HepG2 (cell line): ENCODE results near the gene ZNF431. TPM values are rescaled to one million over a fixed set of nuclear protein-coding genes. Genes with fewer than 3 reads are reported as not detected.
A peak's percentile ranks its signal among the peaks of the same experiment; 100 is the strongest.

Experiments used
- CENPBD1 ChIP-seq: sonication (generic); formaldehyde crosslinking; IDR thresholded peaks from 2 replicates; pipeline ENCODE4 v1.8.0; 2022; ENCODE audit warnings: missing genetic modification reagents, low read depth, mild to moderate bottlenecking, borderline replicate concordance
- ELF1 ChIP-seq: sonication (generic); formaldehyde crosslinking; IDR thresholded peaks from 2 replicates; pipeline ENCODE4 v1.4.0; 2020; ENCODE audit warnings: missing genetic modification reagents
- FOXJ3 ChIP-seq: sonication (generic); formaldehyde crosslinking; IDR thresholded peaks from 2 replicates; pipeline ENCODE4 v1.4.0; 2020; ENCODE audit warnings: missing genetic modification reagents, mild to moderate bottlenecking, borderline replicate concordance
- HINFP ChIP-seq: sonication (generic); formaldehyde crosslinking; IDR thresholded peaks from 2 replicates; pipeline ENCODE4 v1.4.0; 2020; ENCODE audit warnings: low read depth, mild to moderate bottlenecking, missing genetic modification reagents
- ISL2 ChIP-seq: sonication (generic); formaldehyde crosslinking; IDR thresholded peaks from 2 replicates; pipeline ENCODE4 v1.5.0; 2020; ENCODE audit warnings: missing genetic modification reagents
- KDM3A ChIP-seq: IDR thresholded peaks from 2 replicates; pipeline ENCODE4 v1.6.1; 2018; ENCODE audit warnings: low read depth, missing compliant biosample characterization
- MIXL1 ChIP-seq: IDR thresholded peaks from 2 replicates; pipeline ENCODE4 v1.6.1; 2016
- POGZ ChIP-seq: sonication (generic); formaldehyde crosslinking; IDR thresholded peaks from 2 replicates; pipeline ENCODE4 v1.4.0; 2020; ENCODE audit warnings: mild to moderate bottlenecking, missing genetic modification reagents
- RNF219 ChIP-seq: sonication (generic); formaldehyde crosslinking; IDR thresholded peaks from 2 replicates; pipeline ENCODE4 v1.5.0; 2020; ENCODE audit warnings: mild to moderate bottlenecking, missing genetic modification reagents
- TEAD3 ChIP-seq: optimal IDR thresholded peaks from 2 replicates; pipeline ENCODE3; 2016; ENCODE audit warnings: borderline replicate concordance
- THAP7 ChIP-seq: sonication (generic); formaldehyde crosslinking; IDR thresholded peaks from 2 replicates; pipeline ENCODE4 v1.8.1; 2023; ENCODE audit warnings: mild to moderate bottlenecking, missing genetic modification reagents
- ZFP36 ChIP-seq: fragments of 150-350 bp; IDR thresholded peaks from 2 replicates; pipeline ENCODE4 v1.6.1; 2018; ENCODE audit warnings: borderline replicate concordance, low read length, low read depth; ENCODE audit not compliant: partially characterized antibody
- ZNF101 ChIP-seq: sonication (generic); formaldehyde crosslinking; IDR thresholded peaks from 2 replicates; pipeline ENCODE4 v1.4.0; 2020; ENCODE audit warnings: mild to moderate bottlenecking, low read depth, missing genetic modification reagents, borderline replicate concordance
- ZNF24 ChIP-seq: fragments of 450-650 bp; IDR thresholded peaks from 2 replicates; pipeline ENCODE4 v1.6.1; 2017; ENCODE audit warnings: antibody characterized with exemption, mild to moderate bottlenecking
- ZNF580 ChIP-seq: IDR thresholded peaks from 2 replicates; pipeline ENCODE4 v1.6.1; 2016; ENCODE audit warnings: low read depth, borderline replicate concordance
- ZNF710 ChIP-seq: sonication (generic); formaldehyde crosslinking; IDR thresholded peaks from 2 replicates; pipeline ENCODE4 v1.5.0; 2020; ENCODE audit warnings: mild to moderate bottlenecking, missing genetic modification reagents, borderline replicate concordance
- ZSCAN31 ChIP-seq: sonication (generic); formaldehyde crosslinking; IDR thresholded peaks from 2 replicates; pipeline ENCODE4 v1.5.0; 2020; ENCODE audit warnings: low read depth, mild to moderate bottlenecking, missing genetic modification reagents
- ZSCAN5A ChIP-seq: sonication (generic); formaldehyde crosslinking; IDR thresholded peaks from 2 replicates; pipeline ENCODE4 v1.8.0; 2022; ENCODE audit warnings: mild to moderate bottlenecking, missing genetic modification reagents, borderline replicate concordance
- polyA plus RNA-seq, 8 experiments: library from polyadenylated mRNA; depleted of rRNA in 3 of 8; stranded (reverse) in 7 of 8; unstranded in 1 of 8; fragments of >200 nt; fragmentation: Illumina TruSeq in 4 of 8; extraction: Trizol in 4 of 8; gene quantifications; 2 replicates each; pipeline versions ENCODE4 v1.2.1 to v1.2.3, GENCODE V29; 2011 to 2016; ENCODE audit warnings: low read depth in 4 of 8, missing spikeins in 1 of 8, mixed read lengths in 1 of 8; ENCODE audit not compliant: insufficient read depth in 1 of 8
- total RNA-seq, 5 experiments: library from RNA; depleted of rRNA; stranded (reverse); fragments of >200 nt; fragmentation: Illumina TruSeq; extraction: Trizol; gene quantifications; 2 replicates each; pipeline ENCODE4 v1.2.3, GENCODE V29; 2016; ENCODE audit warnings: low read depth in 1 of 5

The ZNF431 gene
- total and polyA plus RNA-seq, 2 of the 13 experiments (the other 11 are each of a cell fraction or from before 2014, with no cell fraction given), result 4.4 to 11.8 TPM

- TF ChIP-seq THAP7 (no peak), ZNF101 (no peak), ZSCAN31 (CRISPR knock-in tag) (no peak), ZSCAN5A (CRISPR knock-in tag) (no peak), ZNF24 (no peak), FOXJ3 (peak; percentile 62; the same call in 1 of the 2 replicates), POGZ (CRISPR knock-in tag) (no peak), RNF219 (CRISPR knock-in tag) (no peak), ZNF580 (CRISPR knock-in tag) (no peak), ZFP36 (peak; percentile 49), MIXL1 (CRISPR knock-in tag) (0 out of 2 replicates have a peak, but pooled peaks have one; percentile 52), CENPBD1 (CRISPR knock-in tag) (no peak), ZNF710 (CRISPR knock-in tag) (peak; percentile 61; the same call in 1 of the 2 replicates), KDM3A (CRISPR knock-in tag) (no peak), HINFP (CRISPR knock-in tag) (no peak), TEAD3 (CRISPR knock-in tag) (peak; percentile 50), ISL2 (peak; percentile 76; the same call in 1 of the 2 replicates), ELF1 (CRISPR knock-in tag) (no peak)
These were observed 68.3 kb downstream of the ZNF431 start (continued) for GRCh38 chr19:21210037-21210621.
